ENCODE data around the gene ZMYND10.

DNA sequence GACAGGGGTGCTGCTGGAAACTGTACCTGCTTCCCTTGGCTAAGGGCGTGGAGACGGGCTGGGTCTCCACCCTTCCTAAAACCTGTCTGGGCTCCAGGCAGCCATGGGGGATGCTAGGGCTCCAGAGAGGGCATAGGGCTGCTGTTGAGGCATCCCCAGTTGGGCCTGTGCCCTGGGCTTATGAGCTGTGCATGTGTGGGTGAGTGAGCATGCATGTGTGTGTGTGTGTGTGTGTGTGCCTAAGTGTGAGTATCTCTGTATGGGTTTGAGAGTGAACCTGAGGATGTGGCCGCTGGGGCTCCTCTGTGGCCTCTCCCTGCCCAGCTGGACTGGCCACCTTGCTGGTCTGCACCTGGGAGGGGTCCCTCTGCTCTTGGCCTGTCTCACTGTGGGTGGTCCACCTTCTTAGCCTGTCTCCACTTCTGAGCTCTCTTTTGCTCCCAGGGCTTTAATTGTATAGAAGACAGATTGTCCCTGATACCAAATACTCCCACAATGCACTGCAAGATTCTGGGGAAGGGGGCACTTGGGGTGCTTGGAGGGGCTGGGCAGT is 25.7 kb upstream of the ZMYND10 start:
- TF ChIP-seq, protein P1, sequence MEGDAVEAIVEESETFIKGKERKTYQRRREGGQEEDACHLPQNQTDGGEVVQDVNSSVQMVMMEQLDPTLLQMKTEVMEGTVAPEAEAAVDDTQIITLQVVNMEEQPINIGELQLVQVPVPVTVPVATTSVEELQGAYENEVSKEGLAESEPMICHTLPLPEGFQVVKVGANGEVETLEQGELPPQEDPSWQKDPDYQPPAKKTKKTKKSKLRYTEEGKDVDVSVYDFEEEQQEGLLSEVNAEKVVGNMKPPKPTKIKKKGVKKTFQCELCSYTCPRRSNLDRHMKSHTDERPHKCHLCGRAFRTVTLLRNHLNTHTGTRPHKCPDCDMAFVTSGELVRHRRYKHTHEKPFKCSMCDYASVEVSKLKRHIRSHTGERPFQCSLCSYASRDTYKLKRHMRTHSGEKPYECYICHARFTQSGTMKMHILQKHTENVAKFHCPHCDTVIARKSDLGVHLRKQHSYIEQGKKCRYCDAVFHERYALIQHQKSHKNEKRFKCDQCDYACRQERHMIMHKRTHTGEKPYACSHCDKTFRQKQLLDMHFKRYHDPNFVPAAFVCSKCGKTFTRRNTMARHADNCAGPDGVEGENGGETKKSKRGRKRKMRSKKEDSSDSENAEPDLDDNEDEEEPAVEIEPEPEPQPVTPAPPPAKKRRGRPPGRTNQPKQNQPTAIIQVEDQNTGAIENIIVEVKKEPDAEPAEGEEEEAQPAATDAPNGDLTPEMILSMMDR (IDR thresholded peaks at IDR 0.05; ENCODE audit: insufficient read depth, low read depth, low read length): no peak
- TF ChIP-seq EZH2 (IDR thresholded peaks at IDR 0.05; ENCODE audit: insufficient read depth, low read length): no peak

Data from astrocyte (in vitro differentiated cells and primary cell).